Embryonic facial prominence (tissue), 1 donor: ENCODE measurements around the gene AKR1D1.
"Not testable (repeated sequence)": the region's sequence is repeated elsewhere in the genome, so short reads cannot be mapped to it uniquely, and the experiment has no call there.

Source experiments
- DNase-seq: peaks from one replicate; pipeline ENCODE4 v3.0.0-alpha.2; 2016; ENCODE audit errors: extremely low spot score

The AKR1D1 gene

DNA sequence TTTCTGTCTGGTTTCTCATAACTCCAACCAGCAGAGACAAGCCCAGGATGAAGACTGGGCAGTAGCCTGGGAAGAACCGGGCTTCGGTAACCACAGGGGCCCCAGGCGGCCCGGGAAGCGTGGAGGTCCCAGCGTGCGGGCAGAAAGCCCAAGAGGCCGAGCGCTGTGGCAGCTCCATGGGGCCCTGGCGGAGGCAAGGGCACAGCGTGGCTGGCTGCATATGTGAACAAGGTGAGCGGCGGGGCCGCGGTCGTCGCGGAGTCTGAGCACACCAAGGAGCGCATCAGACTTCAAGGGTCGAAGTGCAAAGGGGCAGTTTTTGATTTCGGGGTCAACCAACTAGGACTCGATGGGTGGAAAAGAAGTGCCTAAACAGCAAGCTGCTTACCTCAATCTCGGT lies 45.9 kb downstream of the AKR1D1 start:
- no peak for DNase-seq

DNA sequence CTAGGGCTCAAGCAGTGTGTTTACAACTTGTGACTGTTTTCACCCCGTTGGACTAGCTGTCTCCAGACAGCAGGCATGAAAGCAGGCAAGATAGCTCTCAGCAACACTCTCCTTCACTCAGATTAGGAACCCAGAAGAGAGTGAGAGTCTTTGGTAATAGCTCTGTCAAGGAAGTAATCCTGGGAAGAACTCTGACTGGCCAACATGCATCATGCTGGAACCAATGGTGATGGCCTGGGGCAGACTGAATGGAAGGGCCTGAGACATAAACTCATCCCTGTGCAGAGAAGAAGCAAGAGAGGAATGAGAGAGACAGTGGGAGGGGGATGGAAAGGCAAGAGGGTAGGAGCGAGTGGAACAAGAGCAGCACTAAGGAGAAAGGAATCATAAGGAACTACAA lies 48.9 kb downstream of the AKR1D1 start:
- DNase-seq = no peak

DNA sequence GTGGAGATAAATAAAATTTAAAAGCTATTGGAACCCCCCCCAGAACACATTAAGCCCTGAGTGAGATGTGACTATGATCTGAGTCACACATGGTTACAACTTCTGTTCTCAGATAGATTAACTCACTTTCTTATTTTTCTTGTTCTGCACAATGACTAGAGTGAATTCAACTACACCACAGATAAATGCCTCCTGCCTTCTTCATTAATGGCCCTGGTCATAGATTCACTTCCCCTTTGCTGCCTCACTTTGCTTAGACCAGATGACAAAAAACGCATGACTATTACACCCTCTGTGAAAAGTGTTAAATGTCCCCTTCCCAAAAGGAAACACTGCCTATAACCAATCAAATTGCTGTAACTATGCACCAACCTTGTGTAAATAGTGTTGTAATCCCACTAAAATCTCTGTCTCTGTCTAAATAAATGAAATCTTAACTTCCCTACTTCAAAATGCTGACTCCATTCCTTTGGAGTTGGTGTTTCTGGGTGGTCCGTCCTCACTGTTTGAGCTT lies 49.4 kb downstream of the AKR1D1 start:
- no peak for DNase-seq

DNA sequence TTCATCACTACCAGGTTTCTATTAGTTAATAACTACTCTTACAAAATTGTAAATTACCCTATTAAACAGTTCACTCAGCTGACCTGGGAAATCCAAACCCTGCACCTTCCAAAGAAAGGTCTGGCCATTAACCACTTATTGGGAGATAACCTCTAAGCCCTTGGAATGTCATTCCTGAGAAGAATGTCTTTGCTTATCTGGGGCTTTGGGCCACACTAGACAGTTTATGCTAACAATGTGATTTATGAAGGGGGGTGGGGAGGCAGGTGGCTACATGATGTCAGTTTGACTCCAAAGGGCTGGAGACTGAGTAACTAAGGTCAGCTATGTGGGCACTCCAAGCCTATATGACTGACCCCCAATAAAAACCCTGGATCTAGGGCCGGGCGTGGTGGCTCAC lies 50.7 kb downstream of the AKR1D1 start:
- no peak for DNase-seq

DNA sequence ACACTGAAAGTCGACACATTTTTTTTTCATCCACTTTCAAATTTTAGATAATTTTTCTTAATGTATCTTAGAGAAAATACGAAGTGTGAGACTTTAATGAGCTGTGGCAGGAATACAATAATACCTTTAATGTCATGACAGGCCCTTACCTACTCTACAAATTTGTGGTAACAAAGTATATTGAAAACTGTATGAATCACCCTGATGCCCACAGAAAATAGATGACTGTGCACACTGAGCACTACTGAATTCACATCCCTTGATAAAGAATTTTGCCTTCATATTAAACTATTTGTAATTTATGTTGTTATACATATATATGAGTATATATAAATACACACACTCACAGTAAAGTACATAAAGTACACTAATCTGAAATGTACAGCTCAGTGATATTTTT lies 51.7 kb downstream of the AKR1D1 start:
- no peak for DNase-seq

DNA sequence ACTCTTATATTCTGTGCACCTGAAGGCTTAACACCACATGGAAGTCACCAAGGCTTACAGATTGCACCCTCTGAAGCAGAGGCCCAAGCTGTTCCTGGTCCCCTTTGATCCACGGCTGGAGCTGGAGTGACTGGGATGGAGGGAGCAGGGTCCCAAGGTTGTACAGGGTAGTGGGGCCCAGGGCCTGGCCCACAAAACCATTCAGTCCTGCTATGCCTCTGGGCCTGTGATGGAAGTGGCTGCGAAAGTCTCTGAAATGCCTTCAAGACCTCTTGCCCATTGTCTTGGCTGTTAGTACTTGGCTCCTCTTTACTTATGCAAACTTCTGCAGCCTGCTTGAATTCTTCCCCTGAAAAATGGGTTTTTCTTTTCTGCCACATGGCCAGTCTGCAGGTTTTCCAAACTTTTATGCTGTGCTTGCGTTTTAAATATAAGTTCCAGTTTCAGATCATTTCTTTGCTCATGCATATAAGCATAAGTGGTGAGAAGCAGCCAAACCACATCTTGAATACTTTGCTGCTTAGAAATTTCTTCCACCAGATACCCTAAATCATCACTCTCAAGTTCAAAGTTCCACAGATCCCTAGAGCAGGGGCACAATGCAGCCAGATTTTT lies 53.4 kb downstream of the AKR1D1 start:
- no peak for DNase-seq

DNA sequence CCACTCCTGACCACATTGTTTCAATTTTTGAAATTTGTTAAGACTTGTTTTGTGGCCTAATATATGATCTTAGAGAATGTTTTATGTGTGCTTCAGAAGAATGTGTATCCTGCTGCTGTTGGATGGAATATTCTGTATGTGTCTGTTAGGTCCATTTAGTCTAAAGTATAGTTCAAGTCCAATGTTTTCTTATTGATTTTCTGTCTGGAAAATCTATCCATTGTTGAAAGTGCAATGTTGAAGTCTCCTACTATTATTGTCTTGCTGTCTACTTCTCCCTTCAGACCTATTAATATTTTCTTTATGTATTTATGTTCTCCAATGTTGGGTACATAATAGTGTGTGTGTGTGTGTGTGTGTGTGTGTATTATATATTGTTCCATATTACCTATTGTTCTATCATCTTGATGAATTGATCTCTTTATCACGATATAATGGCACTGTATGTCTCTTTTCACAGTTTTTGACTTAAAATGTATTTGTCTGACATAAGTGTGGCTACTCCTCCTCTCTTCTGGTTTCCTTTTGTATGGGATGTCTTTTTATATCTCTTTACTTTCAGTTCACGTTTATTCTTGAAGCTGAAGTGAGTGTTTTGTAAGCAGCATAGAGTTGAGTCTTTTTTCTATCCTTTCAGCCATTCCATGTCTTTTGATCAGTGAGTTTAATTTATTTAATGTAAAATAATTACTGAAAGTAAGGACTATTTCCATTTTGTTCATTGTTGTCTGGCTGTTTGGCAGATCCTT lies 61.3 kb downstream of the AKR1D1 start:
- DNase-seq = no peak

DNA sequence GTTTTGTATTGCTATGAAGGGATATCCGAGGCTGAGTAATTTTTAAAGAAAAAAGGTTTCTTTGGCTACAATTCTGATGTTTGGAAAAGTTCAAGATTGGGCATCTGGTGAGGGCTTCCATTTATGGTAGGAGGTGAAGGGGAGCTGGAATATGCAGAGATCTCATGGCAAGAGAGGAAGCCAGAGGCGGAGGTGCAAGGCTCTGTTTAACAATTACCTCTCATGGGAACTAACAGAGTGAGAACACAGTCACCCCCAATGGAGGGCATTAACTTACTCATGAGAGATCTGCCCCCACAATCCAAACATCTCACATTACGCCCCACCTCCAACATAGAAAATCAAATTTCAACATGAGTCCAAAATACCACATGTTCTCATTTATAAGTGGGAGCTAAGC lies 62.0 kb downstream of the AKR1D1 start:
- DNase-seq = no peak

DNA sequence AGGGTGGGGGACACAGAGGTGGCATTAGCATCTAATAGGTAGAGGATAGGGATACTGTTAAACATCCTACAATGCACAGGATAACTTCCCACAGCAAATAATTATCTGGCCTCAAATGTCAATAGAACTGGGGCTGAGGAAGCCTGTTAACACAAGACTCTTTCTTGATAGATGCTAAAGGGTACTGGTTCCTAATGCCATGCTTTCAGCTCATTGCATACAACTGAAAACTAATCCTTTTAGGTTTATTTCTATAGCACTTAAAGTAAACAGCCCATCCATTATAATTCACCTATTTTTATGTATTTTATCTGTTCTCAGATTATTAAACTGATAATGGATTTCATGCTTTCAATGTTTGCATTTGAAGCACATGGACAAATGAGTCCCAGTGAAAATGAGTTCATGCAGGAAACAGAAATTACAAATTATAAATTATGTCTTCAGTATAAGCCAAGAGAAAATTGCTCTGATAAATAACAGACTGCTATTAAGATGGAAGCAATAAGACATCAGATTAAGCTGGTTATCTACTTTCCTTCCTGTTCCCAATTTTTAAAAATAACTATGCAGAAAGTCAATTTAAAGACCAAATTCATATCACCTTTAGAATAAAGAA lies 66.4 kb downstream of the AKR1D1 start:
- DNase-seq = no peak

DNA sequence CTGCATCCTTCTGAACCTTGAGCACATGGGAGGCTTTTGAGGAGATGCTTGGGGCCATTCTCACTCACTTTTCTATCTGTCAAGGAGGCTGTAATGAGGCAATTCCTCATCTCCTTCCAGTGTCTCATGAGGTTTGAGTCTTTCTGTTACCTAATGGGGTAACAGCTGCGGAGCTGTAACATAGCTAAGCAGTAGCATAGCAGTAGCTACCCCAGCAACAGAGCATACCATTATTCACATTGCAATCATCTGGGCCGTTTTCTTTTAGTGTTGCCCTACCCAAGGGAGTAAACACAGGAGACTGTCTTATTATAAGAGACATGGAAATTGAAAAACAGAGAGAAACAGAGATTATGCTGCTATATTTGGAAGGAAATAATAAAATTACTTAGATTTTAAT lies 68.7 kb downstream of the AKR1D1 start:
- DNase-seq = no peak

DNA sequence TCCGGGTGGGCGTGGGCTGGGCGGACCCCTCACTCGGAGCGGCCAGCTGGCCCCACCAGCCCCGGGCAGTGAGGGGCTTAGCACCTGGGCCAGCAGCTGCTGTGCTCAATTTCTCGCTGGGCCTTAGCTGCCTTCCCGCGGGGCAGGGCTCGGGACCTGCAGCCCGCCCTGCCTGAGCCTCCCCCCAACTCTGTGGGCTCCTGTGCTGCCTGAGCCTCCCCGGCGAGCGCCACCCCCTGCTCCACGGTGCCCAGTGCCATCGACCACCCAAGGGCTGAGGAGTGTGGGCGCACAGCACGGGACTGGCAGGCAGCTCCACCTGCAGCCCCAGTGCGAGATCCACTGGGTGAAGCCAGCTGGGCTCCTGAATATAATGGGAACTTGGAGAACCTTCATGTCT lies 70.0 kb downstream of the AKR1D1 start:
- DNase-seq = not testable (repeated sequence)

DNA sequence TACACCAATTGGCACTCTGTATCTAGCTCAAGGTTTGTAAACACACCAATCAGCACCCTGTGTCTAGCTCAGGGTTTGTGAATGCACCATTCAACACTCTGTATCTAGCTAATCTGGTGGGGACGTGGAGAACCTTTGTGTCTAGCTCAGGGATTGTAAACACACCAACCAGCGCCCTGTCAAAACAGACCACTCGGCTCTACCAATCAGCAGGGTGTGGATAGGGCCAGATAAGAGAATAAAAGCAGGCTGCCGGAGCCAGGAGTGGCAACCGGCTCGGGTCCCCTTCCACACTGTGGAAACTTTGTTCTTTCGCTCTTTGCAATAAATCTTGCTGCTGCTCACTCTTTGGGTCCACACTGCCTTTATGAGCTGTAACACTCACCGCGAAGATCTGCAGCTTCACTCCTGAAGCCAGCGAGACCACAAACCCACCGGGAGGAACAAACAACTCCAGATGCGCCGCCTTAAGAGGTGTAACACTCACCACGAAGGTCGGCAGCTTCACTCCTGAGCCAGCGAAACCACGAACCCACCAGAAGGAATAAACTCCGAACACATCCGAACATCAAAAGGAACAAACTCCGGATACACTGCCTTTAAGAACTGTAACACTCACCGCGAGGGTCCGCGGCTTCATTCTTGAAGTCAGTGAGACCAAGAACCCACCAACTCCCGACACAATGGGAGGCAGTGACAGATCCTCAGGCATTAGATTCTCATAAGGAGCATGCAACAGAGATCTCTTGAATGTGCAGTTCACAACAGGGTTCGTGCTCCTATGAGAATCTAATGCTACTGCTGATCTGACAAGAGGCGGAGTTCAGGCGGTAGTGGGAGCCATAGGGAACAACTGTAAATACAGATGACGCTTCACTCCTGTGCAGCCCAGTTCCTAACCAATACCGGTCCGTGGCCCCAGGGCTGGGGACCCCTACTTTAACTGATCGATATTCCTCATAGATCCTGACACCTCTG lies 70.8 kb downstream of the AKR1D1 start:
- not testable (repeated sequence) for DNase-seq

DNA sequence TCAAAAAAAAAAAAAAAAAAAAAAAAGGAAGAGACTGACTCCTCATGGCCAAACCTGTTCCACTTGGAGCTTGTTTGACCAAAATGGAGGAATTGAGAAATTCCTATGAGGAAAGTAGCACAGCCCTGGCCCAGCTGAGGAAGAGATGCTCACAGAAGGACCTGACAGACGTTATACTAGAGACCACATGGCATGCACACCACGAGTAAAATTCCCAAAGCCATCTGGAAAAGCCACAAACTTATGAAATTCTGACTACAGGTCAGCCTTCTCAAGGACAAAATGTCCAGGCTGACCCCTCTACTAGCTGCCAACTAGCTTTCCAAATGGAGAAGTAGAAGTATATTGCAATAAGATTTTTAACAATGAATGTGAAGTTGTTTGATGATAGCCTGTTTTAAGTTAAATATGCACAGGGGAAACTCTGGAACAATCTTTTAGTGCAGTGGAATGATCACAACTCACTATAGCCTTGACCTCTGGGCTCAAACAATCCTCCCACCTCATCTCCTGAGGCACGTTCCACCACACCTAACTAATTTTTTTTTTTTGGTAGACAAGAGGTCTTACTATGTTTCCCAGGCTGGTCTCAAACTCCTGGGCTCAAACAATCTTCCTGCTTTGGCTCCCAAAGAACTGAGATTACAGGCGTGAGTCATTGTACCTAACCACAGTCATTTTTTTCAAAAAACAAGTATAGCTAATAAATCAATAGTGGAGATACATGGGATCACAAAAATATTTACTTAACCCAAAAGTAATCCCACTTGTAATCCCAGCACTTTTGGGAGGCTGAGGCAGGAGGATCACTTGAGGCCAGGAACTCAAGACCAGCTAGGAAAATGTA lies 75.7 kb downstream of the AKR1D1 start:
- DNase-seq = no peak

DNA sequence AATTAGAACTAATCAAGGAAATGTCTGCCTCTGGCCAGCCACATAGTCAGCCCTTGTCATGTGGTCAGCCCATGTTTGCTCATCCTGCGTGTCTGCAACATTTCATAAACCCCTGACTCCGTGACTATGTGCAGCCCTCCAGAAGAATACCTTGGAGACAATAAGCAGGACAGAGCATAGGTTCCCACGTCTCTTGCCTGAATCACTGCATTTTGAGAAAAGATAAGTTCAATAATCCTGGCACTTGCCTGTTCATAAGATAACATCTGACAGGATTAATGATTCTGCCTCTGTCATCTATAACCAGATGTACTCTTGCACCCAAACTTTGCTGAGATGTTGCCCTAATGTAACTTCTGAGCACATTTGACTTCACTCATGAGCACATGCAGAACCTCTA lies 78.4 kb downstream of the AKR1D1 start:
- DNase-seq = no peak

DNA sequence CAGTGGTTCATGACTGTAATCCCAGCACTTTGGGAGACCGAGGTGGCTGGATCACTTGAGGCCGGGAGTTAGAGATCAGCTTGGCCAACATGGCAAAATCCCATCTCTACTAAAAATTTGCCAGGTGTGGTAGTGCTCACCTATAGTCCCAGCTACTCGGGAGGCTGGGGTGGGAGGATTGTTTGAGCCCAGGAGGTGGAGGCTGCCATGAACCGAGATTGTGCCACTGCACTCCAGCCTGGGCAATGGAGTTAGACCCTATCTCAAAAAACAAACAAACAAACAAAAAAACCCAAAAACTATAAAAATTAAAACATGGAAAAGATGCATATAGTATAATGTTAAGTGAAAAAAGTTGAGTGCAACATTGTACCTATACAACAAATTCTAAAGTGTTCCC lies 81.4 kb downstream of the AKR1D1 start:
- DNase-seq = no peak

DNA sequence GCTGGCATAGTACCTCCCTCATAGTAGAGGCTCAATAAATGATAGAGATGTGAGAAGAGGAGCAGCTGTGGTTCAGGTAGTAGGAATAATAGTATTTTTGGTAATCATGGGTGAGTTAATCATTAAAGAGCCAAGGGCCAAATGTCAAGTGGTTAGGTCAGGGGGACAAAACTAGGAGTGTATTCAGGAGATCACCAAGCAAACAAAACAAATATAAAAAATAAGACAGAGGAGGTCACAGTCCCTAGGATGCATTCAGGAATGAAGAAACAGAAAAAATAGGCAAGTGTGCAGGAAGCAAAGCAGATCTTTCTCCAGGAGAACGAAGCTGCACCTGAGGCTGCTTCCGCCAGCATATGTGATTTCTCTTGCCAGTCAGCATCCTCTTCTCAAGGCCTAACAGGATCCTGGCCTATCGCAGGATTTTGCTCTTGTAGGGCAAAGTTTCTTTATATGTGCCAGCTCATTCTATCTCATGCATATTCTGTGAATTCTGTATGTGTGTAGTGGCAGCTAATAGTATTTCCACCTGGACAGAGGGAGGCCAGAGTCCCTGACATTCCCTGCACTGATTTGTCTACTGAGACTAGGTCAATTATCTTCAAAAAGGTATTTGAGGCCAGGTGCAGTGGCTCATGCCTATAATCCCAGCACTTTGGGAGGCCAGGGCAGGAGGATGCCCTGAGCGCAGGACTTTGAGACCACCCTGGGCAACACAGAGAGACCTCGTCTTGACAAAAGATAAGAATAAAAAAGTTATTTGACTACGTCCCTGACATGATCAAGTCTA lies 82.7 kb downstream of the AKR1D1 start:
- no peak for DNase-seq

DNA sequence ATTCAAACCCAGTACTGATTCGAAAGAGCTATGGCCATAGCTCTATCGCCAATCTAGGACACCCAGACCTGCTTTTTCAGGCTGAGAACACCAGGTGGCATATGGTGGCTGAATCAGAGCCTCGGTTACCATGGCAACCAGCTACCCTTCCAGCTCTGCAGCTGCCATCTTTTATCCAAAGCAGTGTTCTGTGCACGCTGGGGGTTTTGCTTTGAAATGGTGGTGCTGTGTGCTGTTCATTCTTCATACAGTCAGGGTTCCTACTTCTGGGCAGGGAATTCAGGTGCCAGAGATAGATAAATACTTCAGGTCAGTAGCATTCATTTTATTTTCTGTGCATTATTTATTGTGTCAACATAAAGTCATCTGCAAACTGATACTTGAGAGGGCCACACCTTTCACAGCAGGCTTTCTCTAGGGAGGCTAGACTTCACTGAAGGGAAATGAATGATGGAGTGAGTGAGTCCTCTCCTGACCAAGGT lies 85.4 kb downstream of the AKR1D1 start:
- peak; percentile 73 for DNase-seq

DNA sequence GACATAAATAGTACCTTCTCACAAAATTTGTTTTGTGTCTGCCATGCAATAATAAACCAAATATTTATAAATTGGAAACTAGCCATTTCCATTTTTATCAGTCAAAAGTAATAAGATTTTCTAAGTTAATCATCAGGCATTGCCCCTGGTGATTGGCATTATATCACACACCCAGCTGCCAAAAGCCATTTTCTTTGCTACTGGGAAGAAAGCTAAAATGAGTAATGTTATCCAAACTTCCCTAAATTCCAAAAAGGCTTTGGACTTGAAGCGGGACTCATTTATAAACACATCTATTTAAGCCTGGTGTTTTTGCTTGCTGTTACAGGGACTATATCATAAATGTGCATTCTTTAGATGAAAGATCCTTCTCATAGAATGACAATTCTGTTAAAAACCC lies 86.0 kb downstream of the AKR1D1 start:
- no peak for DNase-seq

DNA sequence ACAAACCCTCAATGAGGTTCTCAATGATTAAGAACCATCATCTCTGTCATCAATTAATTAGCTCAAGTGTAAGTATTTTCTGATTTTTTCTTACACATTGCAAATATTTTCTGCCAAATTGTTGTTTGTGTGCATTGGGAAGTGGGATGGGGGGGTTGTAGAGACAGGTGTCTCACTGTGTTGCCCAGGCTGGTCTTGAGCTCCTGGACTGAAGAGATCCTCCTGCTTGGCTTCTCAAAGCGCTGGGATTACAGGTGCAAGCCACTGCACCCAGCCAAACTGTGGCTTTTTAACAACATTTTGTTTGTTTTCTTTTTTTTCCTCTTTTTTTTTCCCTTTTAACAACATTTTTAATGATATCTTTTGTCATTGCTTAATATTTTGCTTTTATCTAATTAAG lies 87.5 kb downstream of the AKR1D1 start:
- DNase-seq = no peak

DNA sequence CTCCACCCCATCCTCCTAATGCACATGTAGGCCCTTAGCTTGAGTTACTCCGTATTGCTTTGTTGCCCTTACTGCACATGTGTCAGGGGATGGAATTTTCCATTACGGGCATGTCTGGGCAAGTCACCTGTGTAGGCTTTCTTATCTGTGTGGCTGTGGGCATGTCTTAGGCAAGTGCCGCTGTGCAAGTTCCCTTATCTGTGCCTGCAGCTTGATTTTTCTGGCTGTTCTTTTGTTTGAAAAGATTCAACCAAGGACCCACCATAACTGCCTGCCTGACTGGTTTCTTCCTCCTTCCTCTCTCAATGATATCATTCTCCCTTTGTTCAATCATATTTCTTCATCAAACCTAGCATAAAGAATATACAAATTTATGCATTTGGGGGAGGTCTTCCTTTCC lies 88.5 kb downstream of the AKR1D1 start:
- DNase-seq = no peak
